ENCODE measurements around the gene RHOA. TPM values are rescaled to one million over a fixed set of nuclear protein-coding genes. Genes with fewer than 3 reads are reported as not detected.

Gene RHOA
- total RNA-seq, 1 experiment from 2014 or later, result 497 TPM

GRCh38 chr3:49351521-49352011, 60.2 kb downstream of the RHOA start:
- no peak for TF ChIP-seq ZFX (IDR thresholded peaks at IDR 0.05)
- TF ChIP-seq ZBTB33 (IDR thresholded peaks at IDR 0.05; ENCODE audit: extremely low read depth, insufficient replicate concordance, low read length), result no peak
- TF ChIP-seq CEBPB (IDR thresholded peaks at IDR 0.05; ENCODE audit: low read depth), result 0 out of 2 replicates have a peak, but pooled peaks have one; percentile 25
- no peak for TF ChIP-seq RAD21 (IDR thresholded peaks at IDR 0.05; ENCODE audit: low read depth)
- intact Hi-C loops (cut with micrococcal nuclease), result no loop called here
- peaks cover 4 to 6% of the 10 kb centered on the region in 2 experiments; a peak in 3 of 4 replicates for H3K36me3 ChIP-seq (ENCODE audit: control insufficient read depth in 1 of 2, insufficient read depth in 2 of 2, low read length in 2 of 2)
- no TSS peak for BruUV-seq (replicated peaks)
- H3K9me3 ChIP-seq (ENCODE audit: control insufficient read depth in 1 of 2, insufficient read depth in 1 of 2, low read depth in 1 of 2, low read length in 2 of 2), result no peaks in the 10 kb centered on the region
- no peaks in the 10 kb centered on the region for H3K27me3 ChIP-seq (ENCODE audit: insufficient read depth, low read length)
- H3K4me1 ChIP-seq (ENCODE audit: control insufficient read depth in 1 of 2, insufficient read depth in 2 of 2, low read length in 2 of 2), result peaks cover 7 to 33% of the 10 kb centered on the region in 2 experiments
- H4K20me1 ChIP-seq (ENCODE audit: insufficient read depth), result no peaks in the 10 kb centered on the region
- H3K9ac ChIP-seq (ENCODE audit: low read length), result no peak overlapping the region
- H3K9me2 ChIP-seq (ENCODE audit: insufficient read depth), result no peaks in the 10 kb centered on the region
- H3K4me2 ChIP-seq (ENCODE audit: low read length), result peak overlapping the region; percentile 6; the same call in 1 of the 2 replicates
- ChIA-PET RAD21 (ENCODE audit: low non-redundant PET in 1 of 2, low total read pairs in 2 of 2, uncharacterized antibody in 2 of 2, unreplicated experiment in 2 of 2) (no interaction called here), CTCF (interaction anchor here (0.9 kb wide), 1 partner anchor 11 kb away, joined by 4 read pairs; no protein-coding TSS in a partner anchor), POLR2A (interaction anchor here (0.7 to 2.0 kb wide), 2 partner anchors 11 to 12 kb away, joined by 3 to 8 read pairs; partner anchors contain the start of gene USP4)
- DNase-seq (ENCODE audit: low read depth, low spot score) (no peak), ATAC-seq (no peak)
- H3K4me3 ChIP-seq (replicated peaks in 1 of 2; ENCODE audit: low read depth in 1 of 2, low read length in 2 of 2), result no peak overlapping the region
- no peak overlapping the region for H3K27ac ChIP-seq (ENCODE audit: low read depth, low read length)
- no peak overlapping the region for H2AFZ ChIP-seq (ENCODE audit: low read depth, low read length, poor library complexity, severe bottlenecking)
- peaks cover 4% of the 10 kb centered on the region for H3K79me2 ChIP-seq (ENCODE audit: insufficient read depth, low read length)

- Histone ChIP-seq H3K9me3 (ENCODE audit: control insufficient read depth in 1 of 2, insufficient read depth in 1 of 2, low read depth in 1 of 2, low read length in 2 of 2) (no peaks in the 10 kb centered on the region), H3K27me3 (ENCODE audit: insufficient read depth, low read length) (no peaks in the 10 kb centered on the region), H3K9me2 (ENCODE audit: insufficient read depth) (no peaks in the 10 kb centered on the region), H3K4me2 (ENCODE audit: low read length) (no peak overlapping the region), H3K27ac (ENCODE audit: low read depth, low read length) (no peak overlapping the region), H4K20me1 (ENCODE audit: insufficient read depth) (no peaks in the 10 kb centered on the region), H2AFZ (ENCODE audit: low read depth, low read length, poor library complexity, severe bottlenecking) (no peak overlapping the region), H3K4me1 (ENCODE audit: control insufficient read depth in 1 of 2, insufficient read depth in 2 of 2, low read length in 2 of 2) (peaks cover 7 to 34% of the 10 kb centered on the region in 2 experiments), H3K79me2 (ENCODE audit: insufficient read depth, low read length) (no peaks in the 10 kb centered on the region), H3K4me3 (replicated peaks in 1 of 2; ENCODE audit: low read depth in 1 of 2, low read length in 2 of 2) (no peak overlapping the region), H3K36me3 (ENCODE audit: control insufficient read depth in 1 of 2, insufficient read depth in 2 of 2, low read length in 2 of 2) (no peaks in the 10 kb centered on the region), H3K9ac (ENCODE audit: low read length) (no peak overlapping the region)
- BruUV-seq (replicated peaks), result no TSS peak
- CTCF ChIA-PET, result interaction anchor here (1.8 kb wide), 1 partner anchor 10 kb away, joined by 5 read pairs; the partner anchor contains the start of gene USP4
- DNase-seq (ENCODE audit: low read depth, low spot score) (no peak), ATAC-seq (no peak)
- POLR2A ChIA-PET, result no interaction called here
- RAD21 ChIA-PET (ENCODE audit: low non-redundant PET in 1 of 2, low total read pairs in 2 of 2, uncharacterized antibody in 2 of 2, unreplicated experiment in 2 of 2), result no interaction called here
- intact Hi-C loops (cut with micrococcal nuclease), result no loop called here
- TF ChIP-seq REST (IDR thresholded peaks at IDR 0.05; ENCODE audit: low read depth) (no peak), POLR2AphosphoS5 (IDR thresholded peaks at IDR 0.05; ENCODE audit: low read depth, low read length) (no peak), POLR2A (IDR thresholded peaks at IDR 0.05; ENCODE audit: borderline replicate concordance, extremely low read depth, insufficient read depth, insufficient read length) (no peak), CTCF (IDR thresholded peaks at IDR 0.05 in 2 of 3, conservative IDR thresholded peaks at IDR 0.05 in 1 of 3; ENCODE audit: borderline replicate concordance in 1 of 3, insufficient read depth in 1 of 3, low read depth in 2 of 3, low read length in 2 of 3) (no peak), TCF7L2 (IDR thresholded peaks at IDR 0.05; ENCODE audit: borderline replicate concordance, extremely low read depth, insufficient read depth, insufficient read length) (no peak), RAD21 (IDR thresholded peaks at IDR 0.05; ENCODE audit: low read depth) (no peak), SIN3A (IDR thresholded peaks at IDR 0.05; ENCODE audit: low read depth) (no peak)
Measured at GRCh38 chr3:49349348-49350114, 62.2 kb downstream of the RHOA start.
